Dermis microvascular lymphatic vessel endothelial cell (primary cell): Measurements from ENCODE around the gene CAD. TPM values are rescaled to one million over a fixed set of nuclear protein-coding genes. Genes with fewer than 3 reads are reported as not detected.

Experiments
- DNase-seq, 2 donors: peaks; one replicate each; pipeline versions ENCODE4 v3.0.0 to v3.0.0-alpha.2; 2010; ENCODE audit warnings: low read depth in 2 of 2
- total RNA-seq: library from RNA; depleted of rRNA; stranded (reverse); fragments of >200 nt; gene quantifications from 2 replicates; pipeline ENCODE4 v1.2.1, GENCODE V29; 2014

CAD gene
- total RNA-seq, 1 donor from 2014 or later, result 30.2 TPM

- DNase-seq, result no peak
These were observed 60.8 kb downstream of the CAD start for GRCh38 chr2:27278010-27278409.

DNA sequence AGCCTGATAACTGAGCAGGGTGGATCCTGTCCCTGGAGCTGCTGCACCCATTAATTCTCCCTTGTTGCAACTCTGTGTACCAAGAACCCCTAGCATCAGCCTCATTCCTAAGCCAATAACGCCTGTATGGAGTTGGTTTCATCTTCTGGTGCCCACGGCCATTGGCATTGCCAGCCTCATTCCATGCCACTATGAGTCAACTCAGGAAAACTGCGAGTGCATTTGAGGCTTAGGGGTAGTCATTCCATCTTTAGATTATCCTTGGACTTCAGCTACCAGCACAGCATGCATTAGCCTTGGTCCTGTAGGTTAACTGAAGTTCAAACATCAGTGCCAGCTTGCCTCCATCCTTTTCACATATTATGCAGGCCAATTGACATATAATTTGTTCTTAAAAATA is 63.7 kb downstream of the CAD start:
- DNase-seq, result no peak

DNA sequence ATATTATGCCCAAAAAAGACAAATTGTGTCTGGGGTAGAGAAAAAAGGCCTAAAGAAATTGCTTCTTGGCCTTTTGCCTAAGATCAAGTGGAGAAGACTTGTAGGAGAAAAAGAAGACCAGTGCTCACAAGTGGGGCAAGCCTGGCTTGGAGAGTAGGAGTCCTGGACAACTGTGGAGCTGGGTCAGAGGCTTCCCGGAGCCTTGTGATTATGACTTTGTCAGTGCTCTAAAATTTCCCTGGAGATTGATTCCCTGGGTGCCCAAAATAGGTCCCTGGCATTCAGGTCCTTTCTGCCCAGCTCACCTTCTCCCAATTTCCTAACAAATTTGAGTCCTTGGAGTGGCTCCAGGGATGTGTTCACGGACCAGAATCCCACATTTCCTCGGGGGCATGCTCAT is 64.3 kb downstream of the CAD start:
- DNase-seq, result no peak

- DNase-seq, result no peak
These were observed 64.8 kb downstream of the CAD start, which contains the start of gene TRIM54 for GRCh38 chr2:27281855-27282559. Gene TRIM54, plus strand, starts transcription at chr2:27282429. Its CDS starts 303 bp downstream, at chr2:27282732.

DNA sequence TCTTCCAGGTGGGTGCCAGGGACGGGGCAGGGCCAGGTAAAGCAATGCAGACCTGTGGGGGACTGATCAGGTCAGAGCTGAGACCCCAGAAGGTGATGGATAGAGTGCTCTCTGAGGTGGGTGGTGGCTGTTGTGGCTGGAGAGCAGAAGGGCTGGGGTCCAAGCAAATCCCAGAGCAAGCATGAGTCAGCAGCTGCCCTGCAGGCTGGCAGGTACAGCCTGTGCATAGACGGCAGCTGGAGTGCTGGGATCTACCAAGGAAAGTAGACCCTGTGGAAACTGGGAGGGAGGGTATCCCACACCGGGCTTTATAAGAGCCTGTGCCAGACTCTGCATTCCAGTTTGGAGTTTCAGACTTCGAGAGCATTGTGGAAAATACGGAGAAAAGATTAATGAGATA is 65.7 kb downstream of the CAD start:
- peak in 1 of 2 donors; percentile 37 for DNase-seq

- no peak for DNase-seq
These were observed 67.8 kb downstream of the CAD start for GRCh38 chr2:27284996-27285395.

GRCh38 chr2:27285481-27285880 is 68.3 kb downstream of the CAD start:
- no peak for DNase-seq

DNA sequence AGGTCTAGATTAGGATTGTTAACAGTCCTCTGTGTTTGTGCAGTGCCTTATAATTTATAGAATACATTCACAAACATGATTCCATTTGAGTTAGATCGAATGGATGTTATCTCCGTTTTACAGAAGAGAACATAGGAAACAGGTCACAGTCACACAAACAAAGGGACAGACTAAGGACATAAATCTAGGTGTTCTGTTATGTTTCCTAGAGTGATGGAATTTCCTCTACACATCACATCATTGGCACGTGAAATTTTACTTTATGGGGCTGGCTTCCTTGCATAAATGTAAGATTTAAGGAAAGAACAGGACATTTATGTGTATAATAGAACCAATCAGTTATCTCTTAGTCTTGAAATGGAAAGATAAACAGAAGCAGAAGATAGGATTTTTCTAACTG is 71.4 kb downstream of the CAD start:
- peak; percentile 93 to 94 for DNase-seq

- no peak for DNase-seq
These were observed 73.4 kb downstream of the CAD start for GRCh38 chr2:27290549-27290948.

- DNase-seq, result peak in 1 of 2 donors; percentile 20
These were observed 74.7 kb downstream of the CAD start for GRCh38 chr2:27291865-27292264.

Other genes starting within 250 kb of the CAD start
- gene MAPRE3, start 246.7 kb upstream of the CAD start, total RNA-seq, result 0.64 and 2.0 TPM in 2 replicates
- gene TMEM214, start 184.4 kb upstream of the CAD start, total RNA-seq, result 14.4 and 28.3 TPM in 2 replicates
- 16.2 and 18.1 TPM in 2 replicates for gene AGBL5, start 165.7 kb upstream of the CAD start, total RNA-seq
- 418 and 498 TPM in 2 replicates for gene OST4, start 145.7 kb upstream of the CAD start, total RNA-seq
- gene EMILIN1, start 138.8 kb upstream of the CAD start, total RNA-seq, result 21.3 and 37.0 TPM in 2 replicates
- gene KHK, start 130.6 kb upstream of the CAD start, total RNA-seq, result 3.0 and 3.2 TPM in 2 replicates
- gene CGREF1, start 98.2 kb upstream of the CAD start, total RNA-seq, result 2.8 and 5.1 TPM in 2 replicates
- gene ABHD1, start 93.6 kb upstream of the CAD start, total RNA-seq, result under 0.01 TPM in 1 of 2 replicates, not detected in the other
- 25.7 and 34.4 TPM in 2 replicates for gene PREB, start 82.7 kb upstream of the CAD start, total RNA-seq
- not detected in 2 replicates for gene PRR30, start 78.0 kb upstream of the CAD start, total RNA-seq
- not detected in 2 replicates for gene TCF23, start 68.4 kb upstream of the CAD start, total RNA-seq
- 103 and 105 TPM in 2 replicates for gene ATRAID, start 5.3 kb upstream of the CAD start, total RNA-seq
- 19.5 and 23.4 TPM in 2 replicates for gene SLC5A6, start 5.1 kb upstream of the CAD start, total RNA-seq
- 6.3 and 15.0 TPM in 2 replicates for gene SLC30A3, start 45.7 kb downstream of the CAD start, total RNA-seq
- 0.39 and 1.0 TPM in 2 replicates for gene DNAJC5G, start 58.1 kb downstream of the CAD start, total RNA-seq
- gene TRIM54, start 65.1 kb downstream of the CAD start, total RNA-seq, result 0.26 and 0.51 TPM in 2 replicates
- 0.13 and 0.51 TPM in 2 replicates for gene UCN, start 91.1 kb downstream of the CAD start, total RNA-seq
- gene MPV17, start 105.7 kb downstream of the CAD start, total RNA-seq, result 40.4 and 52.3 TPM in 2 replicates
- gene GTF3C2, start 139.4 kb downstream of the CAD start, total RNA-seq, result 18.0 and 25.5 TPM in 2 replicates
- 25.7 and 26.2 TPM in 2 replicates for gene EIF2B4, start 153.0 kb downstream of the CAD start, total RNA-seq
- 109 and 164 TPM in 2 replicates for gene SNX17, start 153.2 kb downstream of the CAD start, total RNA-seq
- 4.6 and 8.7 TPM in 2 replicates for gene ZNF513, start 163.4 kb downstream of the CAD start, total RNA-seq
- gene PPM1G, start 192.2 kb downstream of the CAD start, total RNA-seq, result 88.5 and 101 TPM in 2 replicates
- gene NRBP1, start 211.3 kb downstream of the CAD start, total RNA-seq, result 91.0 and 106 TPM in 2 replicates
- 0.13 and 0.38 TPM in 2 replicates for gene KRTCAP3, start 225.0 kb downstream of the CAD start, total RNA-seq